ENCODE data around the gene KCNA1.

GRCh38 chr12:4960547-4960946 is 50.8 kb downstream of the KCNA1 start:
- TF ChIP-seq CTCF (conservative IDR thresholded peaks at IDR 0.05; ENCODE audit: low read depth, low read length): no peak
- no peak for TF ChIP-seq EZH2 (IDR thresholded peaks at IDR 0.05; ENCODE audit: borderline replicate concordance, low read depth, low read length, poor library complexity, severe bottlenecking)

All from A673 (cell line).